Subcutaneous adipose tissue (tissue), 4 donors: ENCODE measurements around the gene SFTPD. TPM values are rescaled to one million over a fixed set of nuclear protein-coding genes. Genes with fewer than 3 reads are reported as not detected.

ENCODE experiments used
- CTCF ChIP-seq: fragments of 450-650 bp; IDR thresholded peaks from one replicate; pipeline ENCODE4 v1.5.1; 2016; ENCODE audit warnings: low read depth, mild to moderate bottlenecking, control low read depth, antibody characterized with exemption, moderate library complexity
- total RNA-seq, 4 donors: library from RNA; depleted of rRNA; stranded (reverse); fragments of >200 nt; gene quantifications; one replicate each; pipeline ENCODE4 v1.1.0, GENCODE V29; 2016

SFTPD gene
- 1 to 10 TPM in 1 of 4 donors, under 1 TPM in 1, not detected in 2; 0.68 to 1.1 TPM for total RNA-seq

- no peak for TF ChIP-seq CTCF
These were observed at the start of gene SFTPD for GRCh38 chr10:79948976-79949722. SFTPD (minus strand) TSS chr10:79949105; CDS start chr10:79946659, 2,446 bp downstream.

GRCh38 chr10:79995979-79996634 lies 47.2 kb upstream of the SFTPD start:
- no peak for TF ChIP-seq CTCF

GRCh38 chr10:79994556-79994955 lies 45.7 kb upstream of the SFTPD start:
- TF ChIP-seq CTCF: no peak

GRCh38 chr10:79985481-79986072 lies 36.7 kb upstream of the SFTPD start:
- TF ChIP-seq CTCF: no peak

GRCh38 chr10:79984851-79985250 lies 35.9 kb upstream of the SFTPD start:
- TF ChIP-seq CTCF: no peak

- TF ChIP-seq CTCF: no peak
These were observed 34.5 kb upstream of the SFTPD start for GRCh38 chr10:79983286-79983909.

GRCh38 chr10:79982861-79983260 lies 34.0 kb upstream of the SFTPD start:
- TF ChIP-seq CTCF: no peak
